ENCODE data around the gene FBXL17. TPM values are rescaled to one million over a fixed set of nuclear protein-coding genes. Genes with fewer than 3 reads are reported as not detected.

Gene FBXL17
- polyA plus RNA-seq, 5 donors = 14.5 to 22.6 (median 21.9) TPM

- DNase-seq = no peak
Observed at GRCh38 chr5:107817436-107817835, 564.5 kb downstream of the FBXL17 start.

GRCh38 chr5:107815109-107815508 lies 566.8 kb downstream of the FBXL17 start:
- DNase-seq = no peak

- DNase-seq = no peak
Observed at GRCh38 chr5:107814183-107814827, 567.6 kb downstream of the FBXL17 start.

GRCh38 chr5:107813559-107813958 lies 568.3 kb downstream of the FBXL17 start:
- DNase-seq = no peak

- no peak for DNase-seq
Observed at GRCh38 chr5:107812570-107813141, 569.2 kb downstream of the FBXL17 start.

- no peak for DNase-seq
Observed at GRCh38 chr5:107809201-107810034, 572.5 kb downstream of the FBXL17 start.

Data from right lung (tissue), 5 donors.